Measurements from ENCODE around the gene VSTM4.

VSTM4 gene

GRCh38 chr10:49160814-49161213 lies 45.5 kb upstream of the VSTM4 start:
- Histone ChIP-seq H3K9me3 (ENCODE audit: insufficient read depth, low read depth, low read length) (no peaks in the 10 kb centered on the region), H3K36me3 (ENCODE audit: insufficient read depth, low read length) (no peaks in the 10 kb centered on the region), H3F3A (ENCODE audit: low read depth) (no peaks in the 10 kb centered on the region), H3K9me2 (replicated peaks; ENCODE audit: low read depth, low read length) (no peaks in the 10 kb centered on the region), H2AFZ (ENCODE audit: low read length) (no peak overlapping the region), H3K27me3 (ENCODE audit: insufficient read depth, low read length, poor library complexity, severe bottlenecking) (no peaks in the 10 kb centered on the region), H4K20me1 (ENCODE audit: insufficient read depth, low read length, poor library complexity, severe bottlenecking) (no peaks in the 10 kb centered on the region), H3K4me3 (ENCODE audit: low read length, poor library complexity, severe bottlenecking) (no peak overlapping the region), H3K79me2 (ENCODE audit: insufficient read depth, low read length) (no peaks in the 10 kb centered on the region), H3K4me1 (ENCODE audit: insufficient read depth, low read length, poor library complexity, severe bottlenecking) (peaks cover 7% of the 10 kb centered on the region), H3K9ac (ENCODE audit: low read depth, low read length, poor library complexity, severe bottlenecking) (no peak overlapping the region), H3K4me2 (ENCODE audit: low read depth, low read length, poor library complexity, severe bottlenecking) (no peak overlapping the region)
- TF ChIP-seq EZH2phosphoT487 (IDR thresholded peaks at IDR 0.05; ENCODE audit: borderline replicate concordance): no peak
- no peak for TF ChIP-seq CTCF (conservative IDR thresholded peaks at IDR 0.05; ENCODE audit: low read length)

GRCh38 chr10:49160110-49160509 lies 44.8 kb upstream of the VSTM4 start:
- Histone ChIP-seq H3K4me1 (ENCODE audit: insufficient read depth, low read length, poor library complexity, severe bottlenecking) (peaks cover 7% of the 10 kb centered on the region), H4K20me1 (ENCODE audit: insufficient read depth, low read length, poor library complexity, severe bottlenecking) (no peaks in the 10 kb centered on the region), H3K9me3 (ENCODE audit: insufficient read depth, low read depth, low read length) (no peaks in the 10 kb centered on the region), H2AFZ (ENCODE audit: low read length) (no peak overlapping the region), H3K36me3 (ENCODE audit: insufficient read depth, low read length) (no peaks in the 10 kb centered on the region), H3K9me2 (replicated peaks; ENCODE audit: low read depth, low read length) (no peaks in the 10 kb centered on the region), H3K79me2 (ENCODE audit: insufficient read depth, low read length) (no peaks in the 10 kb centered on the region), H3K4me3 (ENCODE audit: low read length, poor library complexity, severe bottlenecking) (no peak overlapping the region), H3F3A (ENCODE audit: low read depth) (no peaks in the 10 kb centered on the region), H3K27me3 (ENCODE audit: insufficient read depth, low read length, poor library complexity, severe bottlenecking) (no peaks in the 10 kb centered on the region), H3K4me2 (ENCODE audit: low read depth, low read length, poor library complexity, severe bottlenecking) (no peak overlapping the region), H3K9ac (ENCODE audit: low read depth, low read length, poor library complexity, severe bottlenecking) (no peak overlapping the region)
- TF ChIP-seq EZH2phosphoT487 (IDR thresholded peaks at IDR 0.05; ENCODE audit: borderline replicate concordance) (no peak), CTCF (conservative IDR thresholded peaks at IDR 0.05; ENCODE audit: low read length) (no peak)

GRCh38 chr10:49158915-49159314 lies 43.6 kb upstream of the VSTM4 start:
- H3K9me2 ChIP-seq (replicated peaks; ENCODE audit: low read depth, low read length): no peaks in the 10 kb centered on the region
- H3K79me2 ChIP-seq (ENCODE audit: insufficient read depth, low read length): no peaks in the 10 kb centered on the region
- H3K9ac ChIP-seq (ENCODE audit: low read depth, low read length, poor library complexity, severe bottlenecking): no peak overlapping the region
- H4K20me1 ChIP-seq (ENCODE audit: insufficient read depth, low read length, poor library complexity, severe bottlenecking): no peaks in the 10 kb centered on the region
- H3K4me2 ChIP-seq (ENCODE audit: low read depth, low read length, poor library complexity, severe bottlenecking): peak overlapping the region; percentile 38
- peaks cover 7% of the 10 kb centered on the region for H3K4me1 ChIP-seq (ENCODE audit: insufficient read depth, low read length, poor library complexity, severe bottlenecking)
- no peaks in the 10 kb centered on the region for H3F3A ChIP-seq (ENCODE audit: low read depth)
- H3K27me3 ChIP-seq (ENCODE audit: insufficient read depth, low read length, poor library complexity, severe bottlenecking): no peaks in the 10 kb centered on the region
- no peak overlapping the region for H3K4me3 ChIP-seq (ENCODE audit: low read length, poor library complexity, severe bottlenecking)
- no peak for TF ChIP-seq CTCF (conservative IDR thresholded peaks at IDR 0.05; ENCODE audit: low read length)
- no peak for TF ChIP-seq EZH2phosphoT487 (IDR thresholded peaks at IDR 0.05; ENCODE audit: borderline replicate concordance)
- no peaks in the 10 kb centered on the region for H3K9me3 ChIP-seq (ENCODE audit: insufficient read depth, low read depth, low read length)
- no peaks in the 10 kb centered on the region for H3K36me3 ChIP-seq (ENCODE audit: insufficient read depth, low read length)
- no peak overlapping the region for H2AFZ ChIP-seq (ENCODE audit: low read length)

Measured in Loucy (cell line).